LNCaP clone FGC (cell line): ENCODE results near the gene DPM3.
A peak's percentile ranks its signal among the peaks of the same experiment; 100 is the strongest.

Experiments
- DNase-seq: peaks from one replicate; pipeline ENCODE4 v3.0.0-alpha.2; 2011; ENCODE audit warnings: low read depth
- H3K4me3 ChIP-seq: 2 replicates; pipeline ENCODE4 v1.5.1; 2011; ENCODE audit warnings: mild to moderate bottlenecking, low read depth, low read length, control low read depth
- CTCF ChIP-seq: IDR thresholded peaks from 2 replicates; pipeline ENCODE4 v1.5.1; 2012; ENCODE audit warnings: mild to moderate bottlenecking; ENCODE audit not compliant: control insufficient read depth, insufficient read depth; ENCODE audit errors: extremely low read depth

The DPM3 gene

DNA sequence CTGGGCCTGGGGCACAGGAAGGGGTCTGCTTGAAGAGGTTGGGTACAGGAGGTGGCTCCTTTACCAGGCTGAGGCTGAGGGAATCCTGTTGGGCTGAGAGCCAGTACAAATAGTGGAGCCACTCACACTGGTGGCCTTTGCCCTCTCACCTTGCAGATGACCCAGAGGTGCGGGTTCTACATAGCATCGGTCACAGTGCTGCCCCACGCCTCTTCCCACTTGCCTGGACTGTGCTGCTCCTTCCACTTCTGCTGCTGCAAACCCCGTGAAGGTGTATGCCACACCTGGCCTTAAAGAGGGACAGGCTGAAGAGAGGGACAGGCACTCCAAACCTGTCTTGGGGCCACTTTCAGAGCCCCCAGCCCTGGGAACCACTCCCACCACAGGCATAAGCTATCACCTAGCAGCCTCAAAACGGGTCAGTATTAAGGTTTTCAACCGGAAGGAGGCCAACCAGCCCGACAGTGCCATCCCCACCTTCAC lies 6.5 kb downstream of the DPM3 start:
- no peak overlapping the region for H3K4me3 ChIP-seq
- TF ChIP-seq CTCF, result no peak
- no peak for DNase-seq

DNA sequence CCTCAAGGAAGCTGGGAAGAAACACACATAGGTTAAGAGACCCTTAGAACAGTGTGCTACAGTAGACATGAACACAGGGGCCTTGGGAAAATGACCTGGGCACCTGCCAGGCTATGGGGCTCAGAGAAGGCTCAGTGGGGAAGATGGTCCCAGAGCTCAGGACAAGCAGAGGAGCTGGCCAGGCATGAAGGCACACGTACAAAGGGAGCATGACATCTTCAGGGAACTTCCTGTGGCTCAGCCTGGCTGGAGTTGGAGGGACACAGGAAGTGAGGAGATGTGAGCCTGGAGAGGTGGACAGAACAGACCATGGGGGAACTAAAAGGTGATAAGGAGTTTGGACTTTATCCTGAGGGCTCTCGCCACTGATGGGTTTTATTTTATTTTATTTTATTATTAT lies 8.5 kb downstream of the DPM3 start:
- no peak for TF ChIP-seq CTCF
- DNase-seq, result no peak
- peak overlapping the region; percentile 88; the same call in 1 of the 2 replicates for H3K4me3 ChIP-seq

GRCh38 chr1:155131285-155131684 lies 9.0 kb downstream of the DPM3 start:
- no peak for TF ChIP-seq CTCF
- DNase-seq, result peak; percentile 90
- H3K4me3 ChIP-seq, result peak overlapping the region; percentile 88

GRCh38 chr1:155130272-155131006 lies 9.9 kb downstream of the DPM3 start:
- no peak for TF ChIP-seq CTCF
- peak overlapping the region; percentile 88 for H3K4me3 ChIP-seq
- no peak for DNase-seq

- DNase-seq, result no peak
- H3K4me3 ChIP-seq, result peak overlapping the region; percentile 88
- TF ChIP-seq CTCF, result no peak
Measured at GRCh38 chr1:155128755-155129473, 11.4 kb downstream of the DPM3 start.

DNA sequence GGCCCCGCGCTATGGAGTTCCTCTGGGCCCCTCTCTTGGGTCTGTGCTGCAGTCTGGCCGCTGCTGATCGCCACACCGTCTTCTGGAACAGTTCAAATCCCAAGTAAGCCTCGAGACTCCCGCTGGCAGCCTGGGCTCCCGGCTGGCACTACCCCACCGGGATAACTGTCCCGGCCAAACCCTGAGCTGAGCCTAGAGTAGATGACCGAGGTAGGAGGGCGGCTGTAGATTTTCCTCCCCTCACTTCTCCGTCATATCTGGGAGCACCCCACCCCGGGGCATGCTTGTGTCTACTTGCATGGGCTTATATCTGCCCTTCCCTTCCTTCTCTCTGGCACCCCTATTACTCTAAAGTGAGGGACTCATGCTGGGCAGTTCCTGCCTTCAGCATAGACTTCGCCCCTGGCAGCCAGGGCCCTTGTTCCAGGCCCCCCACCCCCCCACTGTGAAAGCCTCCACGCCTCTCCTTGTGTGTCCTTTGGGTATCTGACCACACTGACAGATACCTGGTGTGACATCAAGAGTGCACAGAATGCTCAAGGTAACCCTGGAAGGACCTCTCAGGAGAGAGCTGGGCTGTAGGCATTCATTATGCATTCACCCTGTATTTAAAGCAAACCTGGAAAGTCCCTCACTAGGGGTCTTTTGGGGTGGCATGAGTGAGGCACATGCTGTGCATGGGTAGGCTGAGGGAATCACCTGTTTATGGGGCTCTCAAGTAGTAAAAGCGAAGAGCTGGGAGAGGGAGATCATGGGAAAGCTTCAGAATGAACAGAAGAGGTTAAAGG lies 12.2 kb downstream of the DPM3 start:
- no peak for TF ChIP-seq CTCF
- peak overlapping the region; percentile 88 for H3K4me3 ChIP-seq
- DNase-seq, result no peak
